Esophagus mucosa (tissue), 1 donor: ENCODE data around the gene AQP12B. TPM values are rescaled to one million over a fixed set of nuclear protein-coding genes. Genes with fewer than 3 reads are reported as not detected.
"Not testable (repeated sequence)": the region's sequence is repeated elsewhere in the genome, so short reads cannot be mapped to it uniquely, and the experiment has no call there.

ENCODE experiments used
- ATAC-seq: fragments of 200-7000 bp; cut with Tn5 transposase; one replicate; pipeline ENCODE4 v1.9.1; 2020
- total RNA-seq: library from RNA; stranded (reverse); gene quantifications from one replicate; pipeline ENCODE4 v1.2.4, GENCODE V29; 2023
- donor health status: DM: yes; HTN: yes; CAD: no.

The AQP12B gene
- total RNA-seq, 1 donor from 2014 or later = not detected

- ATAC-seq = not testable (repeated sequence)
These were observed 769 bp upstream of the AQP12B start for GRCh38 chr2:240683329-240683979.

DNA sequence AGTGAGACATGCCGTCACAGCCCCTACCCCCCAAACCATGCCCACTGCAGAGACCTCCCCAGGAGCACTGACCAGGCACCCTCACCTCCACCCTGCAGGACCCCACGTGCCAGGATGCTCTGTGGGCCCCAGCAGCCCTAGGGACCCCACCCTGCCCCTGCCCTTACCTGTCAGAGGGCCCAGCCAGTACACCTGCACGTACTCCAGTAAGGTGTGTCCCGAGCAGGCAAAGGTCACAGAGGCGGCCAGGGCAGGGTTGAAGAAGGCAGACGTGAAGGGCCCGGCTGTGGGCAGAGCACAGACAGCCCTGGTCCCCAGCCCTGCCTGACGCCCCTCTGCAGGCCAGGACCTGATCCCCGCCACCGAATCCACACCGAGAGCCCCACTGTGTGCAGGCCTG lies 2.5 kb downstream of the AQP12B start:
- not testable (repeated sequence) for ATAC-seq

- not testable (repeated sequence) for ATAC-seq
These were observed 3.8 kb downstream of the AQP12B start for GRCh38 chr2:240678909-240679308.

- not testable (repeated sequence) for ATAC-seq
These were observed 4.6 kb downstream of the AQP12B start for GRCh38 chr2:240678043-240678442.

DNA sequence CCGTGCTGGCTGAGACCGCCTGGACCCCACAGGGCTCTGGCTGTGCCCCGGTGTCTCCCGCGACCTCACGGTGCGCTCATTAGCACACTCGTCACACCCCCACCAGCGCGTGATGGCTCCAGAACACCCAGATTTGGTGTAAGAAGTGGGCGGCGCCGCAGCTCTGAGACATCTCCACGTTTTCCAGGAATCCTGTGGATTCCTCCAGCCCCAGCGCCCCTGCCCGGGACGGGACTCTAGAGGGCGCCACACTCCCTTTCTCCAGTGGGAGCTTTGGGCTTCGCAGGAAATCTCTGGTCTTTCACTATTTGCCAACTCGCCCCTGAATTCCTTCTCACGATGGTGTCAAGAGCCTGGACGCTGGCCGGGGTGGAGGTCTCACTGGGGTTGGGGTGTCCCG lies 7.3 kb downstream of the AQP12B start:
- ATAC-seq = peak; percentile 24

- ATAC-seq = not testable (repeated sequence)
These were observed 8.1 kb downstream of the AQP12B start for GRCh38 chr2:240674461-240675184.

GRCh38 chr2:240672701-240673190 lies 9.9 kb downstream of the AQP12B start:
- no peak for ATAC-seq

GRCh38 chr2:240672076-240672700 lies 10.5 kb downstream of the AQP12B start:
- ATAC-seq = no peak

DNA sequence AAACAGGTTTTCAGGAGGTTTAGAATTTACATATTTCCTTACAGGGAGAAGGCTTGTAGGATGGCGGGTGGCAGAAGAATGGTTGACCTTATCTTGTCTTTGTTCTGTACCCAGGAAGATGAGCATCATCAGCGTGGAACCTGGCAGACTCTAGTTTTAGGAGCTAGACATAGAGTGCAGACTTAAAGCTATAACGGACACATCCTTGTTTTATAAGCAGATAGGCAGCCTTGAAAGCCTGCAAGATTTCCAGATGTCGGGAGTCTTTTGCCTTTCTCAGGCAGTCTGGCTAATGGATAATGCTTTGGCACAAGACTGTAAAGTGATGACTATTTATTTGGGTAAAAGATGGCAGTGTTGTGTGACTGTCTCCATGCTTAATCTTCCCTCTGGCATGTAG lies 11.7 kb downstream of the AQP12B start:
- no peak for ATAC-seq

DNA sequence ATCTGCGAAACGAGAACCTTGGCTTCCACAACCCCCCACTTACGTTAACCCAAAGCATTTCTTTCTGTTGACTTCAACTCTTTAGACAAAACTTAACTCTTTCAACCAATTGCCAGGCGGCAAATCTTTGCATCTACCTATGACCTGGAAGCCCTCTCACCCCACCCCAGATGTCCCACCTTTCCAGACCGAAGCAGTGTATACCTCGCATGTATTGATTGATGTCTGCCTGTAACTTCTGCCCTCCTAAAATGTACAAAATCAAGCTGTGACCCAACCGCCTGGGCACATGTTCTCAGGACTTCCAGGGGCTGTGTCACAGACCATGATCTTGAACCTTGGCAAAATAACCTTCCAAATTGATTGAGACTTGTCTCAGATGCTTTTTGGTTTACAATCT lies 12.3 kb downstream of the AQP12B start:
- ATAC-seq = no peak

- ATAC-seq = no peak
These were observed 18.1 kb downstream of the AQP12B start for GRCh38 chr2:240664622-240665021.

GRCh38 chr2:240663546-240664190 lies 19.0 kb downstream of the AQP12B start:
- no peak for ATAC-seq

- ATAC-seq = peak; percentile 36
These were observed 20.0 kb downstream of the AQP12B start for GRCh38 chr2:240662681-240663080.

- ATAC-seq = not testable (repeated sequence)
These were observed 22.8 kb downstream of the AQP12B start for GRCh38 chr2:240659883-240660282.

GRCh38 chr2:240655931-240656886 lies 26.5 kb downstream of the AQP12B start:
- no peak for ATAC-seq

- peak; percentile 37 for ATAC-seq
These were observed 31.5 kb downstream of the AQP12B start for GRCh38 chr2:240651185-240651584.

DNA sequence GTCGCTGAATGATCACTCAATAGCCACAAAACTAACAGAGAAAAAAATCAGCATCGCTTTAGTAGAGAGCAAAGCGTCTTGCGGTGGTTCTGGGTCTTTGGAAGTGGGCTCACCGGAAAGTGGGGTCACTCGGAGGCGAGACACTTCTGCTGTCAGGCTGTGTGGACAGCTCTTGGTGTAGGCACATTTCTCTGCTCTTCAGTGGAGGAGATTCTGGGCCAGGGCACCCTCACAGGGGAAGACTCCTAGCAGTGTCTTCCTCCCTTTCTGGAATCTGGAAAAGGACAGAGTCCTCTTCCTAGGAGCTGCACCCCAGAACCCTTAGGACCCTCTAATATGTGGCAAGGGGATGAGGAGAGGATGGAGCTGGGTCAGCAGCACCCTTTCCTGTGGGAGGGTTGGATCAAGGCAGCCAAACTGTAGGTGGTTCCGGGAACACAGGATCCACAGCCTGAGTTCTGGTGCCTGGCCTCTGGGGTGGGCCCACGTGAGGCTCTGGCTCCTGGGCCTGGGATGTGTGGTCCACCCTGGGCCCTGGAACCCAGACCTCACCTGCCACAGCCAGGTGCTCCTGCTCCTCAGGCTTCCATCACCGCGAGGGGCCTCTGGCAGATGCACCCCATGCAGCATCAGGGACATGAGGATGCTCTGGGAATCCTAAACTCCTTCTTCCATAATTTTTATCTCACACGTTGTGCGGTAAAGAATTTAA lies 32.3 kb downstream of the AQP12B start:
- ATAC-seq = no peak

GRCh38 chr2:240649331-240649730 lies 33.4 kb downstream of the AQP12B start:
- no peak for ATAC-seq

GRCh38 chr2:240648650-240649275 lies 33.9 kb downstream of the AQP12B start:
- no peak for ATAC-seq

DNA sequence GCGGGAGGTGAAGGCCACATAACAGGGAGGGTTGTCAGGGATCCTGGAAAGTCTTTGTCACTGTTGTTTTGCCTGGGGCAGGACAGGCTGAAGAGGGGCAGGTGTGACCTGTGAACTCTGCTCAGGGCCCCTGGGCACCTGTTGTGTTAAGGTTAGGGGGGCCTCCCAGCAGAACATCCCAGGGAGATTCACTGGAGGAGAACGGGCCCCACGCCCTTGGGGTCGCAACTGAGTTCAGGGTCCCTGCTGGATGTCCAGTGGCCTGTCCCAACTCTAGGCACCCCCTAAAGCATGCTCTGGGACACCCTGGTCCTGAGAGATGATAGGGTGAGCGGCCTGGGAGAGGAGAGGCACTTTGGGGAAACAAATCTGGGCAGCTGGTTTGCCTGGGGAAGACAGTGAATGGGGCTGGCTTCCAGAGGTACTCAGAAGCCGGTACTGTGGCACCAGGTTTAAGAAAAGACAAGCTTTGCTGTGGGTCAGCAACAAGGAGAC lies 34.5 kb downstream of the AQP12B start:
- ATAC-seq = no peak
